ENCODE results near the gene COL27A1. TPM values are rescaled to one million over a fixed set of nuclear protein-coding genes. Genes with fewer than 3 reads are reported as not detected.
A peak's percentile ranks its signal among the peaks of the same experiment; 100 is the strongest.

The COL27A1 gene
- total and polyA plus RNA-seq, 2 donors from 2014 or later, result 13.6 to 45.6 TPM

DNA sequence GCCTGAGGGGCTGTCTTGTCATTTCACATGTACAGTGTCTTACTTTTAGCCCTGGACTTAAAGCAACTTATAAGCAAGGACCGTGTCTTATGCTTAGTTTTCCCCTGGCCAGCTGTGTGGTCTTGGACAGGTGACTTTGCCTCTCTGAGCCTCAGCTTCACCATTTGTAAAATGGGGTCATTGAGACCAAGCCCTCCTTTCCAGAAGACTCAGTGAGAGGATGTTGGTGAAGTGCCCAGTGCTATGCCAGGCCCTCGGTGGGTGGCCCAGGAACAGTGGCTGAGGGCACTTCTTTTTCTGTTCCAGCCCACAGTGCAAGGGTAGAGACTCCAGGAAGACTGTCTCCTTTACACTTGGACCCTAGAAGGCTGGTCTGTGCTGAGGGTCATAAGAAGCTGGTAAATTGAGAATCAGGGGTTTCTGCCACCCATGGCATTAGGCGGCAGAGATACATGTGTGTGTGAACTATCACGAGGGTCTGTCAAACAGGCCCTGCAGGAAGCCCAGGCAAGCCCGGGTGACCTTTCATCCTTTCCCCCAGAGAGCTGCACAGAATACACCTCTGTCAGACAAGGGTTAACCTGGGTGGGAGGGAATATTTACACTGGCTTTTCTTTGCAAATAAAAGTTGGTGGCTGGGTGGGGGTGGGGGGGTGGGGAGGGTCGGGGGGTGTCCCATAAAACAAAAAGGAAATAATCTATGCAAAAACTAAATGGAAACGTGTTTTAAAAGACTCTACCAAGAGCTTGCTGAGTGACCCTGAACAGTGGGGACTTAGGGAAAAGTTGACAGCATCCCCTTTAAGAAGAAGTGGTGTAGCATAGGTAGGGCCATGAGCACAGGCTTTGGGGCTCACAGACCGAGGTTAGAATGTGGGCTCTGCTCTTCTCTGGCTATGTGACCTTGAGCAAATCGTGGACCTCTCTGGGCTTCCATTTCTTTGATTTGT, 35.8 kb upstream of the COL27A1 start:
- Histone ChIP-seq H3K4me3 (ENCODE audit: low read length in 3 of 3) (no peak overlapping the region), H3K27me3 (ENCODE audit: control insufficient read depth, insufficient read depth, low read length) (no peaks in the 10 kb centered on the region), H3K36me3 (ENCODE audit: control insufficient read depth in 2 of 3, insufficient read depth in 3 of 3, low read length in 3 of 3) (no peaks in the 10 kb centered on the region), H3K27ac (ENCODE audit: low read depth in 2 of 2, low read length in 2 of 2) (no peak overlapping the region), H3K4me1 (ENCODE audit: control insufficient read depth in 2 of 3, insufficient read depth in 2 of 3, low read depth in 1 of 3, low read length in 3 of 3) (peaks cover 0 to 2% (median 0%) of the 10 kb centered on the region in 3 donors), H3K9me3 (ENCODE audit: control insufficient read depth in 2 of 3, insufficient read depth in 1 of 3, low read length in 3 of 3) (no peaks in the 10 kb centered on the region), H3K9ac (ENCODE audit: low read length in 3 of 3) (no peak overlapping the region)
- DNase-seq (peak in 2 of 5 donors; percentile 23 to 27), FAIRE-seq (no peak)
- TF ChIP-seq, protein P1, sequence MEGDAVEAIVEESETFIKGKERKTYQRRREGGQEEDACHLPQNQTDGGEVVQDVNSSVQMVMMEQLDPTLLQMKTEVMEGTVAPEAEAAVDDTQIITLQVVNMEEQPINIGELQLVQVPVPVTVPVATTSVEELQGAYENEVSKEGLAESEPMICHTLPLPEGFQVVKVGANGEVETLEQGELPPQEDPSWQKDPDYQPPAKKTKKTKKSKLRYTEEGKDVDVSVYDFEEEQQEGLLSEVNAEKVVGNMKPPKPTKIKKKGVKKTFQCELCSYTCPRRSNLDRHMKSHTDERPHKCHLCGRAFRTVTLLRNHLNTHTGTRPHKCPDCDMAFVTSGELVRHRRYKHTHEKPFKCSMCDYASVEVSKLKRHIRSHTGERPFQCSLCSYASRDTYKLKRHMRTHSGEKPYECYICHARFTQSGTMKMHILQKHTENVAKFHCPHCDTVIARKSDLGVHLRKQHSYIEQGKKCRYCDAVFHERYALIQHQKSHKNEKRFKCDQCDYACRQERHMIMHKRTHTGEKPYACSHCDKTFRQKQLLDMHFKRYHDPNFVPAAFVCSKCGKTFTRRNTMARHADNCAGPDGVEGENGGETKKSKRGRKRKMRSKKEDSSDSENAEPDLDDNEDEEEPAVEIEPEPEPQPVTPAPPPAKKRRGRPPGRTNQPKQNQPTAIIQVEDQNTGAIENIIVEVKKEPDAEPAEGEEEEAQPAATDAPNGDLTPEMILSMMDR (IDR thresholded peaks at IDR 0.05; ENCODE audit: borderline replicate concordance, extremely low read depth, insufficient read depth), result no peak
- intact Hi-C loops (cut with DNase I), result no loop called here

DNA sequence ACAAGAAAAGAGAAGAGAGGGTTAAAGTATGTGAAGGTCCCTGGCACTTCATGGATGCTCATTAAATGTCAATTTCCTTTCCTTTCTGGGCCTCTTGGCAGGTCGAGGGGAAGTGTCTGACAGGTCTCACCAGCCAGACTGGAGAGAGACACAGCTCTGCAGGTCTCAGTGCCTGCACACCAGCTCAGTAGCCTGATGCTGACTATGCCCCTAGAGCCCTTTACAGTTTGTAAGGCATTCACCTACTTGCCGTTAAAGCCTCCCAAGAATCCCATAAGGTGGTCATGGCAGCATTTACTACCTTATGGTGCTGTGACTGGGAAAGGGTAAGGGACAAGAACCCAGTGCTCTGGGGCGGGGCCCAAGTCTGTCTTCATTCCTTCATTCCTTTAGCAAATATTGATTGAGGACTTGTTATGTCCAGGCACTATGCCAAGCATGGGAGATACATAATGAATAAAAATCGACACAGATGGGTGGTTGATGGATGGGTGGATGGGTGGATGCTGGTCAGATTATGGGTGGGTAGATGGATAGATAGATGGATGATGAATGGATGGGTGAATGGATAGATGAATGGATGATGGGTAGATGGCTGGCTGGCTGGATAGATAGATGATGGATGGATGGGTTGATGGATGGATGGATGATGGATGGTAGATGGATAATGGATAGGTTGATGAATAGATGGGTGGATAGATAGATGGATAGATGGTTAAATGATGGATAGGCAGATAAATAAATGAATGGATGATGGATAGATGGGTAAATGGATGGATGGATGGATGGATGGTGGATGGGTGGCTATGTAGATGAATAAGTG, 34.9 kb upstream of the COL27A1 start:
- FAIRE-seq (no peak), DNase-seq (peak in 2 of 5 donors; percentile 15 to 23)
- Histone ChIP-seq H3K27me3 (ENCODE audit: control insufficient read depth, insufficient read depth, low read length) (no peaks in the 10 kb centered on the region), H3K4me1 (ENCODE audit: control insufficient read depth in 2 of 3, insufficient read depth in 2 of 3, low read depth in 1 of 3, low read length in 3 of 3) (peaks cover 0 to 2% (median 0%) of the 10 kb centered on the region in 3 donors), H3K27ac (ENCODE audit: low read depth in 2 of 2, low read length in 2 of 2) (no peak overlapping the region), H3K9me3 (ENCODE audit: control insufficient read depth in 2 of 3, insufficient read depth in 1 of 3, low read length in 3 of 3) (no peaks in the 10 kb centered on the region), H3K36me3 (ENCODE audit: control insufficient read depth in 2 of 3, insufficient read depth in 3 of 3, low read length in 3 of 3) (no peaks in the 10 kb centered on the region), H3K4me3 (ENCODE audit: low read length in 3 of 3) (no peak overlapping the region), H3K9ac (ENCODE audit: low read length in 3 of 3) (no peak overlapping the region)
- TF ChIP-seq, protein P1 (IDR thresholded peaks at IDR 0.05; ENCODE audit: borderline replicate concordance, extremely low read depth, insufficient read depth), result no peak
- intact Hi-C loops (cut with DNase I), result no loop called here

DNA sequence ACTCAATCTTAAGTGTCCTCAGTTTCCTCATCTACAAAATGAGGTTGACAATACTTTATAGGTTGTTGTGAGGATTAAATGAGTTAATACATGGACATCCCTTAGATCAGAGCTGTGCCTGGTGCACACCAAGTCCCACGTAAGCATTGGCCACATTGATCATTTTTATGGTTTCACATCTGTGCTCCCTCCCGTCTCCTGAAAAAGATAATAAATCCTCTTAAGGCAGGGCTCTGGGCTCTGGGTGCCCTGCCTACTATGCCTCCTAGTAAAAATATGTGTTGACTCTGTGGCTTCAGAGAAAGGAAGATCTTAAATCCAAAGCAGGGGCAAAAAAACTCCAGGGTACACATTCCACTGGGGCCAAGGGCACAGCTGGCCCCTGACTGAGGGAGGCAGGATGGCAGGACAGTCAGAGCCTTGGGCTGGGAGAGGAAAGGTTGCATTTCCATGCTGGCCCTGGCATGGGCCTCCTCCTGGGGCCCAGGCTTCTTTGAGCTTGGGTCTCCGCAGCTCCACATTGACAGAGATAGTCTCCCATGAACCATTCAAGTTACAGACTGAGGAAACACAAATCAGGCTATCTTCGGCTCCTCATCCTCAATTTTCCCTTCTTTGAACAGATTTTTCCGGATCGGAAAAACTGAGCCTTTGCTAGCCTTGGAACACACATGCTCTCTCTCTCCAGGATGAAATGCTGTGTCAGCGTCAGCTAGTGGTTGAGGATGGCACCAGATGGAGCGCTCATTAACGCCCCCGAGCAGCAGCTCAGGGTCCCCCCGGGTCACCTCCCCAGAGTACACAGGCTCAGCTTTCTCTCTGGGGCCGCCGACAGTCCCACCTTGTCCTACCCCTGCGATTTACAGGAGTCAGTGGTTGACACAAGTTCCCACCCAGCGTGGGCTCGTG, 33.9 kb upstream of the COL27A1 start:
- Histone ChIP-seq H3K9ac (ENCODE audit: low read length in 3 of 3) (no peak overlapping the region), H3K9me3 (ENCODE audit: control insufficient read depth in 2 of 3, insufficient read depth in 1 of 3, low read length in 3 of 3) (no peaks in the 10 kb centered on the region), H3K4me1 (ENCODE audit: control insufficient read depth in 2 of 3, insufficient read depth in 2 of 3, low read depth in 1 of 3, low read length in 3 of 3) (peaks cover 0 to 2% (median 0%) of the 10 kb centered on the region in 3 donors), H3K4me3 (ENCODE audit: low read length in 3 of 3) (no peak overlapping the region), H3K27me3 (ENCODE audit: control insufficient read depth, insufficient read depth, low read length) (no peaks in the 10 kb centered on the region), H3K36me3 (ENCODE audit: control insufficient read depth in 2 of 3, insufficient read depth in 3 of 3, low read length in 3 of 3) (no peaks in the 10 kb centered on the region), H3K27ac (ENCODE audit: low read depth in 2 of 2, low read length in 2 of 2) (no peak overlapping the region)
- peak in 4 of 5 donors; percentile 21 to 52 (median 40) for DNase-seq
- intact Hi-C loops (cut with DNase I), result no loop called here
- no peak for FAIRE-seq
- TF ChIP-seq, protein P1 (IDR thresholded peaks at IDR 0.05; ENCODE audit: borderline replicate concordance, extremely low read depth, insufficient read depth), result no peak

All from kidney (tissue), 14 donors.